Activated CD4-positive, alpha-beta memory T cell treated with anti-CD3 and anti-CD28 coated beads, Interleukin-2, amount 10 ng/mL, durations not matched to agents 7 days and 5 days (primary cell): ENCODE results near the gene BTD. TPM values are rescaled to one million over a fixed set of nuclear protein-coding genes. Genes with fewer than 3 reads are reported as not detected.

Source experiments
- CTCF ChIA-PET: fragments of 350-600 bp; sonication (Branson Sonifier 250); formaldehyde crosslinking; loops from one replicate; lab custom pipeline; 2021; ENCODE audit warnings: antibody characterized with exemption, inconsistent platforms; lab: Charles Lee
- POLR2A ChIA-PET: fragments of 350-600 bp; sonication (Branson Sonifier 250); formaldehyde crosslinking; loops from one replicate; lab custom pipeline; 2021; ENCODE audit warnings: antibody characterized with exemption; lab: Charles Lee
- DNase-seq: peaks from one replicate; pipeline ENCODE4 v3.0.0-alpha.2; 2020
- H3K27ac Mint-ChIP-seq: one replicate; pipeline ENCODE4 v1.8.0; 2021; ENCODE audit warnings: mild to moderate bottlenecking, mixed read lengths
- H3K27me3 Mint-ChIP-seq: one replicate; pipeline ENCODE4 v1.8.0; 2021; ENCODE audit warnings: mixed read lengths
- H3K36me3 Mint-ChIP-seq: one replicate; pipeline ENCODE4 v1.8.0; 2021; ENCODE audit warnings: low read depth, mixed read lengths
- H3K4me1 Mint-ChIP-seq: one replicate; pipeline ENCODE4 v1.8.0; 2021; ENCODE audit warnings: mixed read lengths
- H3K4me3 Mint-ChIP-seq: one replicate; pipeline ENCODE4 v1.8.0; 2021; ENCODE audit warnings: mild to moderate bottlenecking, mixed read lengths
- H3K9me3 Mint-ChIP-seq: one replicate; pipeline ENCODE4 v1.8.0; 2021; ENCODE audit warnings: mixed read lengths
- total RNA-seq, 2 experiments: library from RNA; stranded (reverse); gene quantifications; one replicate each; pipeline ENCODE4 v1.2.3, GENCODE V29; 2021

The BTD gene
- total RNA-seq, 2 experiments from 2014 or later: 11.7 to 12.7 TPM

DNA sequence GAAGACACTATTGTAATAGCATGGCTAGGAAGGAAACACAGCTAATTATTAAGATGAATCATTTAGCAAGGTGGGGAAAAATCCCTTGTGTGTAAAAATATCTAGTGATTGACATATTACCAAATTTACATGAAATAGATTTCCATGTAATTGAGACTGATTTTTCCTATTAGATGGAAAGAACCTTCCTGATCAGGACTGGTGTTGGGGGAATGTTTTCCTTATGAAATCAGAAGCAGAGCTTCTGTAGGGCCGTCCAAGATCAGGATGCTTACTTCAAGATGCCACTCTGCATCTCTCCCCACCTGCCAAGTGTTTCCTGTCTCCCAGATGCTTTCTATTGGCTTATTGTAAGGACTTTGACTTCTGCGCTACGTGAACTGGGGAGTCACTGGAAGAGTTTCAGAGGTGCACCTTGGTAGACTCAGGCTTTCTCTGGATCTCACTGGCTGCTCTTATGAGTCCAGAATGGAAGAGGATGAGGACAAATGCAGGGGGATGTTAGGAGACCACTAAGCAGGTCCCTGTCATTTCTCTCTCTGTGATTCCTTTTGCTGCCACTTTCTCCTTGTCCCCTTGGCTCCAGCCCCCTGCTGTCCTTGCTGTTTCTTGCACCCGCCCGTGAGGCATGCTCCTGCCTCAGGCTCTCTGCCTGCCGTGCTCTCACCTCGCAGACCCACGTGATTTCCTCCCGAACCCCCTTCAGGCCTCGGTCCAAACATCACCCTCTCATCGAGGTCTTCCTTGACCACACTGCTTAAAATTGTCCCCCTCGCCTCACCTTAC is 30.1 kb downstream of the BTD start:
- ChIA-PET POLR2A (interaction anchor here (0.9 to 2.6 kb wide), 2 partner anchors 36 to 181 kb away, joined by 3 to 11 read pairs; no protein-coding TSS in a partner anchor), CTCF (interaction anchor here (1.3 to 3.5 kb wide), 4 partner anchors 167 to 231 kb away, joined by 4 to 69 read pairs (median 7); no protein-coding TSS in a partner anchor)
- Mint-ChIP-seq H3K36me3 (no peaks in the 10 kb centered on the region), H3K4me1 (peaks cover 43% of the 10 kb centered on the region), H3K27me3 (no peaks in the 10 kb centered on the region), H3K9me3 (no peaks in the 10 kb centered on the region), H3K27ac (no peak overlapping the region), H3K4me3 (no peak overlapping the region)
- no peak for DNase-seq

DNA sequence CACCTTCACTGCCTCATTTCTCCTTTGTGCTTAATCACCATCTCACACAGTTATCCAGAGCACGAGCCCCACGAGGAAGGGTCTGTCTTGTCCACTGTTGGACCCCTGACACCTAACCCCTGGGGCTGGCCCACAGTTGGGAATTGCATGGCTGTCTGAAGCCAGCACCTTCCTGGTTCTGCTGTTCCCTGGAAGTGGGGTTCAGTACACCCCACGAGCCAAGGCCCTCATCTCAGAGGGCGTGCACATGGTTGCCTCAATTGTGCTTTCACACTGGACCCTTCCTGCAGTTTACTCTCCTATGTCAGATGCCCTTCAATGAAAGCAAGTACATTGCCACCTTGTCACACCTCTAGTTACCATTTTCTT is 30.7 kb downstream of the BTD start:
- Mint-ChIP-seq H3K4me1 (peaks cover 48% of the 10 kb centered on the region), H3K9me3 (no peaks in the 10 kb centered on the region), H3K27ac (no peak overlapping the region), H3K27me3 (no peaks in the 10 kb centered on the region), H3K36me3 (no peaks in the 10 kb centered on the region), H3K4me3 (no peak overlapping the region)
- no peak for DNase-seq
- POLR2A ChIA-PET: no interaction called here
- CTCF ChIA-PET: no interaction called here

DNA sequence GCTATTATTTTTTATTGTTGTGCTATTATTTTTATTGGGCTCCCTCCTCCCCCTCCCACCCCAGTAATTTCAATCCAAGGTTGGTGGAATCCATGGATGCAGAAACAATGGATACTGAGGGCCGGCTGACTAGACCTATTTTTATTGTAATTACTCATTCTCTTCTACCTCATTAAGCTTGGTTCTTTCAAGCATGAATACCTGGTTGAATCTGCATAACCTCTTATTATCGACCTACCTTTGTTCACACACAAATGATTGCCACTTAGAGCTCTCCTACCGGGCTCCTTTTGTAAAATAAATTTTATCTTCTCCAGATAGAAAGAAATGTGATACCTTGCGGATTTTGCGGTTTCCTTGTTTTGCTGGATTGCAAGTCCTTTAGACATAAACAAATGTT is 31.6 kb downstream of the BTD start:
- no peaks in the 10 kb centered on the region for H3K27me3 Mint-ChIP-seq
- no peak overlapping the region for H3K27ac Mint-ChIP-seq
- no peaks in the 10 kb centered on the region for H3K36me3 Mint-ChIP-seq
- no peak overlapping the region for H3K4me3 Mint-ChIP-seq
- POLR2A ChIA-PET: interaction anchor here (1.0 to 5.3 kb wide), 2 partner anchors 14 to 323 kb away, joined by 3 to 30 read pairs; no protein-coding TSS in a partner anchor
- peaks cover 57% of the 10 kb centered on the region for H3K4me1 Mint-ChIP-seq
- CTCF ChIA-PET: interaction anchor here (0.6 to 0.7 kb wide), 2 partner anchors 34 to 428 kb away, joined by 3 to 4 read pairs; no protein-coding TSS in a partner anchor
- DNase-seq: no peak
- no peaks in the 10 kb centered on the region for H3K9me3 Mint-ChIP-seq

DNA sequence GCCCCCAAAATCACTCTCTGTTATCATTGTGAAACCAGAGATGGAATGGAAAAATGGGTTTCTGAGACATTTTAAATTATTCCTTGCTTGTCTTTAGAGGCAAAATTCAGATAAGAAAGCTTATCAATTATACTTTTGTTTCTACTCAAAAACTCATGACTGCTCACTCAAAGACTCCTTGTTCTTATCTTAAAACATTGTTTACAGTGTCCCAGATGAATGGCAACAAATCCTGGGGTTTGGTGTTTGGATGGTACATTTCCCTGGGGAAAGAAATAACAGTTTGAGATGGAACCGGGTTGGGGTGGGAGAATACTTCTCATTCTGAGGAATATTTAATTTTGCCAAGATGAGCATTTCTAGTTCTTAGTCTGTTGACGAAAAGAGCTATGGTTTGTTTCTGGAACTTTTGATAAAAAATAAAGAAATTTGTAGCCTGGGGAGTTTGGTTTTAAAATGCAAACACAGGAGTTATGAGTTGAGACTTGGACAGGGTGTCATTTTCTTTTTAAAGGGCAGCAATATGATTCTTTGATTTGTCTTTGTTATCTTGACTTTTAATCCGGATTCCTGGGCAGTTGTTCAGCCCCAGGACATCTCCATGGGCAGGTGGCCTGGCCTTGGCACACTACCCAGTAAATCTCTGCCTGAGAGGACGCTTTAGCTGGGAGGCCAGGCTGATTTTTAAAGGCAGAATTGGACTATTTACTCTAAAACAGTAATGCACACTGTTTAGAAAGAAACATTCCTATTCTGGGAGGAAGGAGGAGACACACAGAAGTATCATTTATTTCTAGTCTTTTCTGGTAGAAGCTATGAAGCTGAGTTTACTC is 32.4 kb downstream of the BTD start:
- Mint-ChIP-seq H3K27ac (no peak overlapping the region), H3K27me3 (no peaks in the 10 kb centered on the region), H3K9me3 (no peaks in the 10 kb centered on the region), H3K4me1 (peaks cover 65% of the 10 kb centered on the region), H3K36me3 (no peaks in the 10 kb centered on the region), H3K4me3 (no peak overlapping the region)
- ChIA-PET CTCF (interaction anchor here (0.6 to 4.1 kb wide), 5 partner anchors 12 to 429 kb away, joined by 3 to 18 read pairs (median 4); no protein-coding TSS in a partner anchor), POLR2A (interaction anchor here (1.0 to 5.3 kb wide), 2 partner anchors 13 to 323 kb away, joined by 3 to 30 read pairs; no protein-coding TSS in a partner anchor)
- DNase-seq: no peak

DNA sequence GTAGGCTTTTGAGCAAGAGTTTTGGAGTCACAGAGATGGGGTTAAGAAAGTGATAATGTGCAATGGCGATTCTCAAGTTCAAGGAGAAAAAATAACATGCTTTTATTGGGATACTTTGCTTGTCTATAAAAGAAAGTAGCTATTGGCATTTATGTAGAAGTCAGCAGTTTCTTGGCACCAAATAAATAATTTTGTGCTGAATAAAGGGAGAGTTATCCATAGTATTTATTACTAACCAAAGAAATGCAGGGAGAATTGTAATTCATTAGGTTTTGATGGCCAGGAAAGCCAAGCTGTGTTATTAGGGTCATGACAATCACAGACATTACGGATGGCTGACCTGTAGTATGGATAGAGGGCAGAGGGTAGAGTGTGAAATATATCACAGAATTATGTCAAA is 33.1 kb downstream of the BTD start:
- Mint-ChIP-seq H3K36me3 (no peaks in the 10 kb centered on the region), H3K27ac (no peak overlapping the region), H3K4me3 (no peak overlapping the region), H3K27me3 (no peaks in the 10 kb centered on the region), H3K9me3 (no peaks in the 10 kb centered on the region), H3K4me1 (peaks cover 65% of the 10 kb centered on the region)
- CTCF ChIA-PET: interaction anchor here (1.6 to 4.1 kb wide), 4 partner anchors 11 to 179 kb away, joined by 4 to 18 read pairs (median 8); no protein-coding TSS in a partner anchor
- POLR2A ChIA-PET: interaction anchor here (5.3 kb wide), 1 partner anchor 13 kb away, joined by 30 read pairs; no protein-coding TSS in a partner anchor
- no peak for DNase-seq

DNA sequence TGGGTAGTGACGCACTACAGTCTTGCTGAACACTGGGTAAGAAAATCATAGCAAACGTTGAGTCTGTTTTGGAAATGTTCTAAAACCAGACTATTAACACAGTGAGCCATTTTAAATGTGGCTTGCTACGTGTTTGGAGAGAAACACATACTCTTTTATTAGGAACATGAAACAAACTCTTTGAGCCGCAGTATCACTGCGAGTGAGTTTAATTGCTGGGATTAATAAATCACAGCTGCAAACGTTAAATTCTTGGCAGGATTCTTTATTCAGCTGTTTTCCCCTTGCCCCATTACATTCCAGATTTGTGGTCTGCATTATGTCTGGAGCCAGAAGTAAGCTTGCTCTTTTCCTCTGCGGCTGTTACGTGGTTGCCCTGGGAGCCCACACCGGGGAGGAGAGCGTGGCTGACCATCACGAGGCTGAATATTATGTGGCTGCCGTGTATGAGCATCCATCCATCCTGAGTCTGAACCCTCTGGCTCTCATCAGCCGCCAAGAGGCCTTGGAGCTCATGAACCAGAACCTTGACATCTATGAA is 33.6 kb downstream of the BTD start:
- no peak for DNase-seq
- POLR2A ChIA-PET: interaction anchor here (1.2 to 5.3 kb wide), 2 partner anchors 12 to 162 kb away, joined by 3 to 30 read pairs; no protein-coding TSS in a partner anchor
- H3K27ac Mint-ChIP-seq: peak overlapping the region; percentile 81

DNA sequence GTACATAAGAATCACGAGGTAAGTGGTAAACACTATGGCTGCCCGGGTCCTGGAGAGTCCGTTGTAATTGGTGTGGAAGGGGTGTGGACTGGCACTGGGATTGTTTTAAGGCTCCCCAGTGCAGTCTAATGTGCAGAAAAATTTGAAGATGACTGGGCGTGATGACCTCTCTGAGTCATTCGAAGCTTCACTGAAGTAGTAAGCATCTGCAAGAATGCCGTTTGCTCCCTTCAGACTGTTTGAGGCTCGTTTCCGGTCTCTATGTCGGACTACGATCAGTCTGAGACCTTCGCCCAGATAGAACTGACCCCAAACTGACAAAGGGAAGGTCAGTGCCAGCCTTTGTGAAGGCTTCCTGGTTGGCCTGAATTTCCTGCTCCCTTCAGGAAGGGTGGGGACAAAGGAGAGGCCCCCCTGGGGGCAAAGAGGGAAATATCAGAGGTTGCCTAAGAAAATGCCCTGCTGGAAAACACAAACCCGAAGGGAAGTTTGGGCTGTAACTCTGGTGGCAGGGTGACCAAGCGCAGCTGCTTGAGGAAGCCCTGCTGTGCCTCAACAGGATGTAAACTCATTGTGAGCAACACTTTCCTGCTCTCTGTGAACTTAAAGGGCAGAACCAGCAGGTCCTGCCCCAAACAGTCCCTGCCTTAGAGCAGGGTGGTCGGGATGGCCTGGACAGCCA is 34.6 kb downstream of the BTD start:
- H3K4me1 Mint-ChIP-seq: peaks cover 51% of the 10 kb centered on the region
- ChIA-PET POLR2A (interaction anchor here (0.7 to 5.3 kb wide), 3 partner anchors 11 to 161 kb away, joined by 3 to 30 read pairs (median 4); no protein-coding TSS in a partner anchor), CTCF (interaction anchor here (0.9 to 4.1 kb wide), 7 partner anchors 10 to 181 kb away, joined by 3 to 18 read pairs (median 6); no protein-coding TSS in a partner anchor)
- peak overlapping the region; percentile 14 for H3K4me3 Mint-ChIP-seq
- DNase-seq: peak; percentile 56
- no peaks in the 10 kb centered on the region for H3K9me3 Mint-ChIP-seq
- H3K36me3 Mint-ChIP-seq: peaks cover under 1% of the 10 kb centered on the region
- peak overlapping the region; percentile 81 for H3K27ac Mint-ChIP-seq
- no peaks in the 10 kb centered on the region for H3K27me3 Mint-ChIP-seq

More for the DNA sequence above, 33.6 kb downstream of the BTD start:
- H3K4me1 Mint-ChIP-seq: peaks cover 60% of the 10 kb centered on the region
- H3K4me3 Mint-ChIP-seq: no peak overlapping the region
- no peaks in the 10 kb centered on the region for H3K36me3 Mint-ChIP-seq
- CTCF ChIA-PET: interaction anchor here (0.9 to 4.1 kb wide), 5 partner anchors 11 to 178 kb away, joined by 3 to 18 read pairs (median 6); no protein-coding TSS in a partner anchor
- no peaks in the 10 kb centered on the region for H3K27me3 Mint-ChIP-seq
- H3K9me3 Mint-ChIP-seq: no peaks in the 10 kb centered on the region

DNA sequence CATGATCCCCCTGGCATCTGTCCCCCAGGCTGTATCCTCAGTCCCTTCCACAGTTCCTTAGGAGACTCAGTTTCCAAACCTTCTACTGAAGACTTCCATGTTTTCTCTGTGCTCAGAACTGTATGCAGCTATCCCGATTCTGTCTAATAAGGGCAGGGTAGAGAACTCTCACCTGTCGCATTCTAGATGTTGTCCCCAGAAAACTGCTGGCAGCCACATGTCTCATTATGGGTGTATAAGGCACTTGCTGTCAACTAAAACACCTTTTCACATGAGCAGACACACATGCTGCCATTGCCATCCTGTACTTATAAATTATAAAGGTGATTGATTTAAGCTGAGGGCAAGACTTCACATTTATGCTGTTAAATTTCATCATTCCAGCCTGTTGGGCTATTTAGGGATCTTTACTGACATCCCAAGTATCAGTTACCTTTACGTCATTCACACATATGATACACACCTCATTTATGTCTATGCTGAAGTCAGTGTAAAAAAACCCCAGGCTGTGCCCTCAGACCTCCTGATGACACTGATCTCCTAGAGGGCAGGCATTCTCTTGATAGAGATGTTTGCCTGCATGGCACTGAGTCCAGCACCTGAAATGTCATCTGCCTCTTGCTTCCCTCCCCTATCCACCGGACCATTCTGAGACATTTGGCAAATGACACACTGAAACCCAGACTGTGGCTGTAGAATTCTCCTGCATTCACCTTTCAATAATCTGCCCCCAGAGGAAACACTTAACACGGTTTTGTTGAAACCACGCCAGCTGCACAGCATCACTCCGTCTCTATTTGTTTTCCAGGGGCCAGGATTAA is 35.8 kb downstream of the BTD start:
- Mint-ChIP-seq H3K27me3 (no peaks in the 10 kb centered on the region), H3K4me3 (no peak overlapping the region), H3K4me1 (peaks cover 41% of the 10 kb centered on the region), H3K27ac (peak overlapping the region; percentile 81), H3K36me3 (peaks cover 7% of the 10 kb centered on the region), H3K9me3 (no peaks in the 10 kb centered on the region)
- no peak for DNase-seq
- ChIA-PET POLR2A (interaction anchor here (5.3 kb wide), 1 partner anchor 10 kb away, joined by 30 read pairs; no protein-coding TSS in a partner anchor), CTCF (interaction anchor here (0.9 to 4.1 kb wide), 5 partner anchors 9 to 180 kb away, joined by 3 to 18 read pairs (median 4); no protein-coding TSS in a partner anchor)

DNA sequence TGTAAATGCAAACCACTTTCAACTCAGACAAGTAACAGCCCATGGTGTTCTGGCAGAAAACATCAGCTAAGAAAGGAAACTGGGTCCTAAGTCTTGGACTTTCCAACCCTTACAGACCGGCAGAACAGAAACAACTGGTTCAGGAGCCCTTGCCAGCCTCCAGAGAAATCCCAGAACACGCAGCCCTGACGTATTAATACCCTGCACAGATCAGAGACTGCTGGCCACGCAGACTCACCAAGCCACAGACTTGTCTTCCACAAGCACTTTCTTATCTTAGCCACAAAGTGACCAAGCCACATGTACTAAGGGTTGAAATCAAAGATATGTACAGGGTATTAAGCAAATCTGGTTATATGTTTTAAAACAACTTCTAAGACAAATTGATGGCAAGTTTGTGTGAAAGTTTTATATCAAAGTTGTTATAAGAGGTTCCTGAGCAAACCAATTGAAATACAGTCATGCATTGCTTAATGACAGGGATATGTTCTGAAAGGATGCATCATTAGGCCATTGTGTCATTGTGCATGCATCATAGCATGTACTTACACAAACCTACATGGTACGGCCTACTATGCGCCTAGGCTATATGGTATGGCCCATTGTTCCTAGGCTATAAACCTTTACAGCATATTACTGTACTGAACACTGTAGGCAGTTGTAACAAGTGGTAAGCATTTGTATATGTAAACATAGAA is 36.8 kb downstream of the BTD start:
- H3K4me3 Mint-ChIP-seq: no peak overlapping the region
- H3K4me1 Mint-ChIP-seq: peaks cover 40% of the 10 kb centered on the region
- H3K9me3 Mint-ChIP-seq: no peaks in the 10 kb centered on the region

DNA sequence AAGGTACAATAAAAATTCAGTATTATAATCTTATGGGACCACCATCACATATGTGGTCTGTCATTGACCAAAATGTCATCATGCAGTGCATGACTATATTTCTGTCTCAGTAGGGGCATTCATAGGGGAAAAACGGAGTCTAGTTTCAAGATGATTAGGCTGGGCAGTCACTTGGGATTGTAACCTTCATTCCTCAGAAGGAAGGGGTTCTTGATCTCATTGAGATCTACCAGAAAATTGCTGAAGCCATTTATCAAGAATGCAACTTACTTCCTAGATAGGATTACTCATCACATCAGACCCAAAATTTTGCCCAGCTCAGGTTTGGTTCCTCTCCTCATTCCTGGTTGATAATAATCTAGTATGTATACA is 37.3 kb downstream of the BTD start:
- H3K9me3 Mint-ChIP-seq: no peaks in the 10 kb centered on the region
- POLR2A ChIA-PET: no interaction called here
- CTCF ChIA-PET: no interaction called here
- no peak overlapping the region for H3K4me3 Mint-ChIP-seq
- peaks cover 9% of the 10 kb centered on the region for H3K36me3 Mint-ChIP-seq
- no peak for DNase-seq
- H3K27ac Mint-ChIP-seq: no peak overlapping the region
- H3K4me1 Mint-ChIP-seq: peaks cover 40% of the 10 kb centered on the region
- no peaks in the 10 kb centered on the region for H3K27me3 Mint-ChIP-seq

More for the DNA sequence above, 36.8 kb downstream of the BTD start:
- CTCF ChIA-PET: interaction anchor here (2.3 kb wide), 1 partner anchor 8 kb away, joined by 13 read pairs; no protein-coding TSS in a partner anchor
- Mint-ChIP-seq H3K27me3 (no peaks in the 10 kb centered on the region), H3K36me3 (peaks cover 9% of the 10 kb centered on the region), H3K27ac (no peak overlapping the region)
- POLR2A ChIA-PET: interaction anchor here (5.3 kb wide), 1 partner anchor 9 kb away, joined by 30 read pairs; no protein-coding TSS in a partner anchor
- no peak for DNase-seq
